ENCODE data around the gene MBLAC2. TPM values are rescaled to one million over a fixed set of nuclear protein-coding genes. Genes with fewer than 3 reads are reported as not detected.

MBLAC2 gene
- total RNA-seq, 1 donor from 2014 or later = 6.6 TPM

- H3K4me1 Mint-ChIP-seq = peaks cover 5% of the 10 kb centered on the region
- no peak for DNase-seq (ENCODE audit: low read depth, low spot score)
- no peak overlapping the region for H3K4me3 Mint-ChIP-seq
- no peaks in the 10 kb centered on the region for H3K27me3 Mint-ChIP-seq (ENCODE audit: low read depth)
- no peak overlapping the region for H3K27ac Mint-ChIP-seq (ENCODE audit: unreplicated experiment)
- peaks cover 3% of the 10 kb centered on the region for H3K9me3 Mint-ChIP-seq
- TF ChIP-seq, protein P1, sequence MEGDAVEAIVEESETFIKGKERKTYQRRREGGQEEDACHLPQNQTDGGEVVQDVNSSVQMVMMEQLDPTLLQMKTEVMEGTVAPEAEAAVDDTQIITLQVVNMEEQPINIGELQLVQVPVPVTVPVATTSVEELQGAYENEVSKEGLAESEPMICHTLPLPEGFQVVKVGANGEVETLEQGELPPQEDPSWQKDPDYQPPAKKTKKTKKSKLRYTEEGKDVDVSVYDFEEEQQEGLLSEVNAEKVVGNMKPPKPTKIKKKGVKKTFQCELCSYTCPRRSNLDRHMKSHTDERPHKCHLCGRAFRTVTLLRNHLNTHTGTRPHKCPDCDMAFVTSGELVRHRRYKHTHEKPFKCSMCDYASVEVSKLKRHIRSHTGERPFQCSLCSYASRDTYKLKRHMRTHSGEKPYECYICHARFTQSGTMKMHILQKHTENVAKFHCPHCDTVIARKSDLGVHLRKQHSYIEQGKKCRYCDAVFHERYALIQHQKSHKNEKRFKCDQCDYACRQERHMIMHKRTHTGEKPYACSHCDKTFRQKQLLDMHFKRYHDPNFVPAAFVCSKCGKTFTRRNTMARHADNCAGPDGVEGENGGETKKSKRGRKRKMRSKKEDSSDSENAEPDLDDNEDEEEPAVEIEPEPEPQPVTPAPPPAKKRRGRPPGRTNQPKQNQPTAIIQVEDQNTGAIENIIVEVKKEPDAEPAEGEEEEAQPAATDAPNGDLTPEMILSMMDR (conservative IDR thresholded peaks at IDR 0.05) = no peak
- H3K36me3 Mint-ChIP-seq (ENCODE audit: low read depth) = peaks cover 1% of the 10 kb centered on the region
Measured at GRCh38 chr5:90461288-90461687, 13.3 kb downstream of the MBLAC2 start.

DNA sequence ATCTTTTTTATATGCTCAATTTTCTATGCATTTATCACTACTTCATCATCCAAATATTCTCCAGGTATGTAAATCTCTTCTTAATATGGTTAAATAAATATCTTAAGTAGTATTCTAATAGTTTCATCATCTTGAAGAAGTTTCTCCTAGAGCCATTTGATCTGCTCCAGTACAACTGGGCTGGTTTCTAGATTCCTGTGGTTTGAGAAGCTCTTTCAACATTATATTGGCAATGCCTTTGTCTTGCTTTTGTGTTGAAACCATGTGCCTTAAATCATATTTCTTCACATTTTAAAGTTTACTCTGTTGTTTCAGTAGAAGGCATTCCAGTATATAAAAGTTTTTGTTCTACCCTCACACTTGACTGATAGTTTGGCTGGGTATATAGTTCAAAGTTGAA, 27.6 kb downstream of the MBLAC2 start:
- TF ChIP-seq, protein P1 (conservative IDR thresholded peaks at IDR 0.05) = no peak
- peaks cover 5% of the 10 kb centered on the region for H3K9me3 Mint-ChIP-seq

GRCh38 chr5:90440644-90441043, 33.9 kb downstream of the MBLAC2 start:
- Mint-ChIP-seq H3K36me3 (ENCODE audit: low read depth) (peaks cover 4% of the 10 kb centered on the region), H3K27me3 (ENCODE audit: low read depth) (no peaks in the 10 kb centered on the region), H3K4me1 (peaks cover 16% of the 10 kb centered on the region), H3K4me3 (peak overlapping the region; percentile 6), H3K27ac (ENCODE audit: unreplicated experiment) (no peak overlapping the region), H3K9me3 (no peaks in the 10 kb centered on the region)
- TF ChIP-seq, protein P1 (conservative IDR thresholded peaks at IDR 0.05) = no peak
- no peak for DNase-seq (ENCODE audit: low read depth, low spot score)

More for the DNA sequence above, 27.6 kb downstream of the MBLAC2 start:
- H3K36me3 Mint-ChIP-seq (ENCODE audit: low read depth) = peaks cover 8% of the 10 kb centered on the region
- DNase-seq (ENCODE audit: low read depth, low spot score) = no peak
- H3K4me1 Mint-ChIP-seq = no peaks in the 10 kb centered on the region
- no peak overlapping the region for H3K27ac Mint-ChIP-seq (ENCODE audit: unreplicated experiment)
- H3K4me3 Mint-ChIP-seq = no peak overlapping the region
- no peaks in the 10 kb centered on the region for H3K27me3 Mint-ChIP-seq (ENCODE audit: low read depth)

DNA sequence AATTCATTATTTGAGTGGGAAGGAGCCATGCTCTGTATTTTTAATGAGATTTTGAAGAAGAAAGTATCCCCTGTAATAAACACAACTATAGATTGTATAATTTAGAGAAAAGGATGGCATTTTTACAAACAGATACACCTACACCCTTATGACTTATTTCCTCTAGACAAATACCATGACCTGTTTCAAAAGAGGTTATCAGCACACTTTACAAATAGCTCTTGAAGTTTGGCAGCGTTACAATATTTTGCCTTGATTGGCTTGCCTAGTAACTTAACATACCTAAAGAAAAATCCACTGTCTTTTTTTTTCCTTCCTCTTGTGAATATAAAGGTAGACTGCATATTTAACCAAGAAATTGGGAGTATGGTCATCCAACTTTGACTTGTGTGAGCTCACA, 36.5 kb downstream of the MBLAC2 start:
- H3K27ac Mint-ChIP-seq (ENCODE audit: unreplicated experiment) = no peak overlapping the region
- no peaks in the 10 kb centered on the region for H3K9me3 Mint-ChIP-seq
- H3K27me3 Mint-ChIP-seq (ENCODE audit: low read depth) = no peaks in the 10 kb centered on the region
- peaks cover 16% of the 10 kb centered on the region for H3K4me1 Mint-ChIP-seq
- TF ChIP-seq, protein P1 (conservative IDR thresholded peaks at IDR 0.05) = no peak
- no peaks in the 10 kb centered on the region for H3K36me3 Mint-ChIP-seq (ENCODE audit: low read depth)
- no peak for DNase-seq (ENCODE audit: low read depth, low spot score)
- no peak overlapping the region for H3K4me3 Mint-ChIP-seq

- Mint-ChIP-seq H3K4me1 (peaks cover 16% of the 10 kb centered on the region), H3K4me3 (no peak overlapping the region), H3K36me3 (ENCODE audit: low read depth) (no peaks in the 10 kb centered on the region), H3K27ac (ENCODE audit: unreplicated experiment) (no peak overlapping the region), H3K9me3 (no peaks in the 10 kb centered on the region), H3K27me3 (ENCODE audit: low read depth) (no peaks in the 10 kb centered on the region)
- TF ChIP-seq, protein P1 (conservative IDR thresholded peaks at IDR 0.05) = no peak
- no peak for DNase-seq (ENCODE audit: low read depth, low spot score)
Measured at GRCh38 chr5:90437663-90438062, 36.9 kb downstream of the MBLAC2 start.

All from neural crest cell (in vitro differentiated cells).